ENCODE data around the gene ZNF566. TPM values are rescaled to one million over a fixed set of nuclear protein-coding genes. Genes with fewer than 3 reads are reported as not detected.

The ZNF566 gene
- total and polyA plus RNA-seq, 5 donors from 2014 or later, result 7.9 to 20.7 (median 18.3) TPM

- Mint-ChIP-seq H3K4me3 (no peak overlapping the region), H3K9me3 (peaks cover 5 to 57% (median 27%) of the 10 kb centered on the region in 7 donors), H3K4me1 (peaks cover 0 to 7% (median 2%) of the 10 kb centered on the region in 4 donors), H3K27ac (no peak overlapping the region), H3K36me3 (peaks cover 56% of the 10 kb centered on the region), H3K27me3 (no peaks in the 10 kb centered on the region)
- DNase-seq (no peak), ATAC-seq (ENCODE audit: low read depth in 2 of 2) (no peak)
- H3K9me3 ChIP-seq (ENCODE audit: control insufficient read depth in 2 of 2, low read length in 2 of 2), result peaks cover 60 to 88% of the 10 kb centered on the region in 2 experiments
- H3K4me1 ChIP-seq (ENCODE audit: control insufficient read depth, insufficient read depth, low read length, poor library complexity, severe bottlenecking), result no peaks in the 10 kb centered on the region
- peaks cover 59% of the 10 kb centered on the region for H3K36me3 ChIP-seq (ENCODE audit: control insufficient read depth, insufficient read depth, low read length)
- no peaks in the 10 kb centered on the region for H3K27me3 ChIP-seq (ENCODE audit: control insufficient read depth, insufficient read depth, low read length)
- no peak overlapping the region for H3K4me3 ChIP-seq (ENCODE audit: low read depth, low read length)
- no peak overlapping the region for H3K27ac ChIP-seq (ENCODE audit: insufficient read depth, low read length, poor library complexity, severe bottlenecking)
Observed at GRCh38 chr19:36409841-36410240, 79.5 kb downstream of the ZNF566 start.

DNA sequence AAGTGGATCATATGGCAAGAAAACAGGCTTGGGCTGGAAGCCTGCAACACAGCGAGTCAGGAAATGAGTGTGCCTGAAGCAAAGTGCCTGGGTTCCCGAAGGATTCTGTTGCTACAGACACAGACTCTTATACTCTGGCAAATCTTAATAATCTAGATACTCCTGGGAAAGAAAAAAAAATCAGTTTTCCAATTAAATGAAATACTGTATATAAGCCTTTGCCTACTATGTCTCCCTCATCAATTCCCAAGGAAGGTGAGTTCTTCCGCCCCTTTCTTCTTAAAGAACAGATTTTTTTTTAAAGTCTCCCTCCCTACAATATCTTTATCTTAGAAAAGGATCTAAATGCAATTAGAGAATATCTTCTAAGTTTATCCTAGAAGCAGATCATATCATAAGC, 81.3 kb downstream of the ZNF566 start:
- H3K4me1 Mint-ChIP-seq, result peaks cover 0 to 7% (median 2%) of the 10 kb centered on the region in 4 donors
- peaks cover 6 to 59% (median 32%) of the 10 kb centered on the region in 7 donors for H3K9me3 Mint-ChIP-seq
- DNase-seq (no peak), ATAC-seq (ENCODE audit: low read depth in 2 of 2) (no peak)
- peaks cover 70% of the 10 kb centered on the region for H3K36me3 ChIP-seq (ENCODE audit: control insufficient read depth, insufficient read depth, low read length)
- no peaks in the 10 kb centered on the region for H3K27me3 Mint-ChIP-seq
- no peak overlapping the region for H3K4me3 Mint-ChIP-seq
- H3K36me3 Mint-ChIP-seq, result peaks cover 68% of the 10 kb centered on the region
- H3K27me3 ChIP-seq (ENCODE audit: control insufficient read depth, insufficient read depth, low read length), result no peaks in the 10 kb centered on the region
- no peak overlapping the region for H3K27ac Mint-ChIP-seq
- H3K27ac ChIP-seq (ENCODE audit: insufficient read depth, low read length, poor library complexity, severe bottlenecking), result no peak overlapping the region
- H3K9me3 ChIP-seq (ENCODE audit: control insufficient read depth in 2 of 2, low read length in 2 of 2), result peaks cover 68 to 82% of the 10 kb centered on the region in 2 experiments
- no peak overlapping the region for H3K4me3 ChIP-seq (ENCODE audit: low read depth, low read length)
- no peaks in the 10 kb centered on the region for H3K4me1 ChIP-seq (ENCODE audit: control insufficient read depth, insufficient read depth, low read length, poor library complexity, severe bottlenecking)

- Histone ChIP-seq H3K27ac (ENCODE audit: insufficient read depth, low read length, poor library complexity, severe bottlenecking) (no peak overlapping the region), H3K4me1 (ENCODE audit: control insufficient read depth, insufficient read depth, low read length, poor library complexity, severe bottlenecking) (no peaks in the 10 kb centered on the region), H3K4me3 (ENCODE audit: low read depth, low read length) (no peak overlapping the region), H3K36me3 (ENCODE audit: control insufficient read depth, insufficient read depth, low read length) (peaks cover 82% of the 10 kb centered on the region), H3K27me3 (ENCODE audit: control insufficient read depth, insufficient read depth, low read length) (no peaks in the 10 kb centered on the region), H3K9me3 (ENCODE audit: control insufficient read depth in 2 of 2, low read length in 2 of 2) (peaks cover 64 to 84% of the 10 kb centered on the region in 2 experiments)
- H3K9me3 Mint-ChIP-seq, result peaks cover 10 to 63% (median 39%) of the 10 kb centered on the region in 7 donors
- no peaks in the 10 kb centered on the region for H3K27me3 Mint-ChIP-seq
- H3K4me1 Mint-ChIP-seq, result peaks cover 0 to 4% (median 2%) of the 10 kb centered on the region in 4 donors
- H3K4me3 Mint-ChIP-seq, result peak overlapping the region in 1 of 4 donors; percentile 61
- H3K36me3 Mint-ChIP-seq, result peaks cover 74% of the 10 kb centered on the region
- DNase-seq, result no peak
- ATAC-seq (ENCODE audit: low read depth in 2 of 2), result no peak
- no peak overlapping the region for H3K27ac Mint-ChIP-seq
Observed at GRCh38 chr19:36404498-36404897, 84.9 kb downstream of the ZNF566 start.

DNA sequence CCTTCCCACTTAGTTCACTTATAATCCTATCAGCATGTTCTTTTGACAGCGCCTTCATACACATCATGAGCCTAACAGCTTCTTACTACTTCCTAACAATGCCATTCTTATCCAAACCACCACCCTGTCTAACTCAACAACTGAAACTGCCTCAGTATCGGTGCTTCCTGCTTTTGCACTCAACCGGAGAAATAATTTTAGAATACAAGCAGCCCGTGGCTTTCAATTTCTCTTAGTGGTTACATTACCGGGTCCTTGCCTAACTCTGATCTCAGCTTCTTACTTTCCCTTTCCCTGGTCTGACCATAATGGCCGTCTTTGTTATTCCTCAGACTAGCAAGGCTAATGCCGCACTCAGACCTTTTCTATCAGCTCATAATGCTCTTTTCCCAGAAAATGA, 87.9 kb downstream of the ZNF566 start:
- no peak overlapping the region for H3K4me3 Mint-ChIP-seq
- H3K4me1 Mint-ChIP-seq, result peaks cover 0 to 3% (median 1%) of the 10 kb centered on the region in 4 donors
- DNase-seq, result no peak
- Histone ChIP-seq H3K27me3 (ENCODE audit: control insufficient read depth, insufficient read depth, low read length) (no peaks in the 10 kb centered on the region), H3K27ac (ENCODE audit: insufficient read depth, low read length, poor library complexity, severe bottlenecking) (no peak overlapping the region), H3K4me1 (ENCODE audit: control insufficient read depth, insufficient read depth, low read length, poor library complexity, severe bottlenecking) (no peaks in the 10 kb centered on the region), H3K4me3 (ENCODE audit: low read depth, low read length) (no peak overlapping the region), H3K9me3 (ENCODE audit: control insufficient read depth in 2 of 2, low read length in 2 of 2) (peaks cover 56 to 86% of the 10 kb centered on the region in 2 experiments), H3K36me3 (ENCODE audit: control insufficient read depth, insufficient read depth, low read length) (peaks cover 71% of the 10 kb centered on the region)
- H3K27ac Mint-ChIP-seq, result peak overlapping the region in 1 of 3 donors; percentile 69
- peaks cover 9 to 69% (median 33%) of the 10 kb centered on the region in 7 donors for H3K9me3 Mint-ChIP-seq
- no peak for ATAC-seq (ENCODE audit: low read depth in 2 of 2)
- no peaks in the 10 kb centered on the region for H3K27me3 Mint-ChIP-seq
- peaks cover 73% of the 10 kb centered on the region for H3K36me3 Mint-ChIP-seq

GRCh38 chr19:36398571-36398970, 90.8 kb downstream of the ZNF566 start:
- Histone ChIP-seq H3K27ac (ENCODE audit: insufficient read depth, low read length, poor library complexity, severe bottlenecking) (no peak overlapping the region), H3K9me3 (ENCODE audit: control insufficient read depth in 2 of 2, low read length in 2 of 2) (peaks cover 53 to 89% of the 10 kb centered on the region in 2 experiments), H3K36me3 (ENCODE audit: control insufficient read depth, insufficient read depth, low read length) (peaks cover 63% of the 10 kb centered on the region), H3K4me3 (ENCODE audit: low read depth, low read length) (no peak overlapping the region), H3K27me3 (ENCODE audit: control insufficient read depth, insufficient read depth, low read length) (no peaks in the 10 kb centered on the region), H3K4me1 (ENCODE audit: control insufficient read depth, insufficient read depth, low read length, poor library complexity, severe bottlenecking) (no peaks in the 10 kb centered on the region)
- peaks cover 67% of the 10 kb centered on the region for H3K36me3 Mint-ChIP-seq
- peak overlapping the region in 1 of 4 donors; percentile 38 for H3K4me3 Mint-ChIP-seq
- no peaks in the 10 kb centered on the region for H3K27me3 Mint-ChIP-seq
- H3K27ac Mint-ChIP-seq, result no peak overlapping the region
- no peak for ATAC-seq (ENCODE audit: low read depth in 2 of 2)
- no peak for DNase-seq
- H3K4me1 Mint-ChIP-seq, result peaks cover 0 to 2% (median 0%) of the 10 kb centered on the region in 4 donors
- peaks cover 4 to 69% (median 38%) of the 10 kb centered on the region in 7 donors for H3K9me3 Mint-ChIP-seq

Other genes with a start within 250 kb of the ZNF566 start
- gene ZFP14, start 110.4 kb downstream of the ZNF566 start, total RNA-seq, result 4.8 TPM
- 1 to 10 TPM; 3.0 to 4.8 (median 3.8) TPM for gene ZFP14, start 110.4 kb downstream of the ZNF566 start, polyA plus RNA-seq
- 2.9 TPM for gene ZFP82, start 70.9 kb downstream of the ZNF566 start, total RNA-seq
- 10 to 100 TPM in 2 of 4 donors, 1 to 10 TPM in 2; 5.4 to 14.4 (median 9.0) TPM for gene ZFP82, start 70.9 kb downstream of the ZNF566 start, polyA plus RNA-seq
- gene ZNF260, start 38.7 kb upstream of the ZNF566 start, total RNA-seq, result 3.2 TPM
- 10 to 100 TPM in 2 of 4 donors, 1 to 10 TPM in 2; 5.5 to 11.1 (median 8.3) TPM for gene ZNF260, start 38.7 kb upstream of the ZNF566 start, polyA plus RNA-seq
- 31.4 TPM for gene ZNF529, start 83.7 kb upstream of the ZNF566 start, total RNA-seq
- gene ZNF529, start 83.7 kb upstream of the ZNF566 start, polyA plus RNA-seq, result 1 to 10 TPM; 4.0 to 8.3 (median 5.9) TPM
- gene ZNF382, start 115.8 kb upstream of the ZNF566 start, total RNA-seq, result 7.4 TPM
- 1 to 10 TPM; 6.7 to 9.0 (median 9.0) TPM for gene ZNF382, start 115.8 kb upstream of the ZNF566 start, polyA plus RNA-seq
- gene ZNF461, start 177.3 kb upstream of the ZNF566 start, total RNA-seq, result 9.4 TPM
- gene ZNF461, start 177.3 kb upstream of the ZNF566 start, polyA plus RNA-seq, result 1 to 10 TPM; 1.9 to 6.7 (median 4.8) TPM
- gene ZNF567, start 198.1 kb upstream of the ZNF566 start, total RNA-seq, result 5.6 TPM
- 1 to 10 TPM; 6.9 to 9.0 (median 7.8) TPM for gene ZNF567, start 198.1 kb upstream of the ZNF566 start, polyA plus RNA-seq

All from CD4-positive, CD25-positive, alpha-beta regulatory T cell (primary cell).